RPMI7951 (cell line): Measurements from ENCODE around the gene ETS1. TPM values are rescaled to one million over a fixed set of nuclear protein-coding genes. Genes with fewer than 3 reads are reported as not detected.

Experiments
- DNase-seq: peaks from one replicate; pipeline ENCODE4 v3.0.0-alpha.2; 2012; ENCODE audit warnings: low read depth
- total RNA-seq: library from RNA; depleted of rRNA; stranded (reverse); fragments of >200 nt; shearing (Covaris generic); gene quantifications from 2 replicates; pipeline ENCODE4 v1.2.3, GENCODE V29; 2014; rRNA removed

The ETS1 gene
- total RNA-seq, result 33.1 and 40.0 TPM in 2 replicates

GRCh38 chr11:128587415-128587814, at the start of gene ETS1:
Gene ETS1 (minus strand): TSS chr11:128587558. CDS start chr11:128573130, 14,428 bp downstream.
- DNase-seq, result peak; percentile 41

- DNase-seq, result no peak
Observed at GRCh38 chr11:128634395-128634794, 47.0 kb upstream of the ETS1 start.

- DNase-seq, result no peak
Observed at GRCh38 chr11:128633384-128633965, 46.1 kb upstream of the ETS1 start.

GRCh38 chr11:128632141-128632791, 44.9 kb upstream of the ETS1 start:
- peak; percentile 55 for DNase-seq

GRCh38 chr11:128630367-128631230, 43.2 kb upstream of the ETS1 start:
- peak; percentile 77 for DNase-seq

- no peak for DNase-seq
Observed at GRCh38 chr11:128629516-128630106, 42.3 kb upstream of the ETS1 start.

- DNase-seq, result no peak
Observed at GRCh38 chr11:128628686-128629085, 41.3 kb upstream of the ETS1 start.

- DNase-seq, result no peak
Observed at GRCh38 chr11:128628325-128628673, 40.9 kb upstream of the ETS1 start.

GRCh38 chr11:128627666-128628324, 40.4 kb upstream of the ETS1 start:
- DNase-seq, result no peak

- no peak for DNase-seq
Observed at GRCh38 chr11:128626913-128627665, 39.7 kb upstream of the ETS1 start.

- no peak for DNase-seq
Observed at GRCh38 chr11:128625746-128626145, 38.4 kb upstream of the ETS1 start.

- no peak for DNase-seq
Observed at GRCh38 chr11:128625326-128625725, 38.0 kb upstream of the ETS1 start.

- no peak for DNase-seq
Observed at GRCh38 chr11:128624269-128625175, 37.2 kb upstream of the ETS1 start.

GRCh38 chr11:128623091-128623490, 35.7 kb upstream of the ETS1 start:
- DNase-seq, result no peak

- DNase-seq, result peak; percentile 80
Observed at GRCh38 chr11:128621601-128622501, 34.5 kb upstream of the ETS1 start.

- peak; percentile 18 for DNase-seq
Observed at GRCh38 chr11:128620309-128621100, 33.1 kb upstream of the ETS1 start.

- no peak for DNase-seq
Observed at GRCh38 chr11:128619540-128620308, 32.4 kb upstream of the ETS1 start.
